Measurements from ENCODE around the gene TXNRD1.

The TXNRD1 gene

GRCh38 chr12:104353012-104353981, 137.7 kb downstream of the TXNRD1 start:
- no peak overlapping the region for H3K4me3 ChIP-seq
- peaks cover 0 to 6% (median 0%) of the 10 kb centered on the region in 10 experiments; a peak in 1 of 20 replicates for H3K4me1 ChIP-seq
- H4K20me1 ChIP-seq, result peaks cover 4 to 64% (median 20%) of the 10 kb centered on the region in 11 experiments; a peak in 17 of 22 replicates
- H3K4me2 ChIP-seq, result no peak overlapping the region
- TF ChIP-seq Cebpa-rat (IDR thresholded peaks at IDR 0.05), result no peak
- peaks cover 44 to 71% (median 64%) of the 10 kb centered on the region in 11 experiments for H3K36me3 ChIP-seq
- H3K9me3 ChIP-seq (replicated peaks in 1 of 11), result no peaks in the 10 kb centered on the region
- no peaks in the 10 kb centered on the region for H3K27me3 ChIP-seq
- H3K9ac ChIP-seq, result no peak overlapping the region
- no peak overlapping the region for H3K27ac ChIP-seq

GRCh38 chr12:104354167-104354867, 138.7 kb downstream of the TXNRD1 start:
- no peak overlapping the region for H3K27ac ChIP-seq
- H3K4me1 ChIP-seq, result peaks cover 0 to 6% (median 0%) of the 10 kb centered on the region in 10 experiments; a peak in 1 of 20 replicates
- no peaks in the 10 kb centered on the region for H3K27me3 ChIP-seq
- H3K36me3 ChIP-seq, result peaks cover 34 to 61% (median 53%) of the 10 kb centered on the region in 11 experiments
- peaks cover 0 to 53% (median 13%) of the 10 kb centered on the region in 11 experiments; a peak in 17 of 22 replicates for H4K20me1 ChIP-seq
- TF ChIP-seq Cebpa-rat (IDR thresholded peaks at IDR 0.05), result no peak
- H3K9me3 ChIP-seq (replicated peaks in 1 of 11), result no peaks in the 10 kb centered on the region
- H3K4me3 ChIP-seq, result no peak overlapping the region
- H3K9ac ChIP-seq, result no peak overlapping the region
- no peak overlapping the region for H3K4me2 ChIP-seq

GRCh38 chr12:104354868-104355570, 139.4 kb downstream of the TXNRD1 start:
- Histone ChIP-seq H3K4me1 (peaks cover 0 to 6% (median 0%) of the 10 kb centered on the region in 10 experiments; a peak in 1 of 20 replicates), H4K20me1 (peaks cover 0 to 46% (median 8%) of the 10 kb centered on the region in 11 experiments; a peak in 16 of 22 replicates), H3K27ac (no peak overlapping the region), H3K4me3 (no peak overlapping the region), H3K9ac (no peak overlapping the region), H3K4me2 (no peak overlapping the region), H3K27me3 (no peaks in the 10 kb centered on the region), H3K36me3 (peaks cover 28 to 54% (median 46%) of the 10 kb centered on the region in 11 experiments), H3K9me3 (replicated peaks in 1 of 11) (peaks cover 0 to 4% (median under 1%) of the 10 kb centered on the region in 11 experiments; a peak in 8 of 22 replicates)
- TF ChIP-seq Cebpa-rat (IDR thresholded peaks at IDR 0.05), result no peak

GRCh38 chr12:104355630-104356029, 140.1 kb downstream of the TXNRD1 start:
- Histone ChIP-seq H3K9ac (no peak overlapping the region), H3K27me3 (no peaks in the 10 kb centered on the region), H3K4me3 (no peak overlapping the region), H3K27ac (no peak overlapping the region), H3K4me2 (no peak overlapping the region), H3K36me3 (peaks cover 26 to 48% (median 40%) of the 10 kb centered on the region in 11 experiments), H3K9me3 (replicated peaks in 1 of 11) (peaks cover 0 to 10% (median 5%) of the 10 kb centered on the region in 11 experiments; a peak in 12 of 22 replicates), H4K20me1 (peaks cover 0 to 40% (median 7%) of the 10 kb centered on the region in 11 experiments; a peak in 16 of 22 replicates), H3K4me1 (peaks cover 0 to 6% (median 0%) of the 10 kb centered on the region in 10 experiments; a peak in 1 of 20 replicates)
- no peak for TF ChIP-seq Cebpa-rat (IDR thresholded peaks at IDR 0.05)

- no peak for TF ChIP-seq Cebpa-rat (IDR thresholded peaks at IDR 0.05)
- Histone ChIP-seq H3K9ac (no peak overlapping the region), H3K27me3 (no peaks in the 10 kb centered on the region), H3K36me3 (peaks cover 17 to 39% (median 32%) of the 10 kb centered on the region in 11 experiments), H4K20me1 (peaks cover 0 to 32% (median 4%) of the 10 kb centered on the region in 11 experiments; a peak in 11 of 22 replicates), H3K9me3 (replicated peaks in 1 of 11) (peaks cover 0 to 12% (median 6%) of the 10 kb centered on the region in 11 experiments; a peak in 13 of 22 replicates), H3K4me1 (peaks cover 0 to 6% (median 0%) of the 10 kb centered on the region in 10 experiments; a peak in 1 of 20 replicates), H3K27ac (no peak overlapping the region; a peak in 1 of 22 replicates), H3K4me2 (no peak overlapping the region), H3K4me3 (no peak overlapping the region)
Measured at GRCh38 chr12:104356231-104357115, 140.9 kb downstream of the TXNRD1 start.

GRCh38 chr12:104357421-104357952, 141.9 kb downstream of the TXNRD1 start:
- Histone ChIP-seq H3K4me1 (peaks cover 0 to 6% (median 0%) of the 10 kb centered on the region in 10 experiments; a peak in 1 of 20 replicates), H3K27me3 (no peaks in the 10 kb centered on the region), H3K9me3 (replicated peaks in 1 of 11) (peaks cover 0 to 15% (median 7%) of the 10 kb centered on the region in 11 experiments; a peak in 13 of 22 replicates), H3K36me3 (peaks cover 8 to 29% (median 22%) of the 10 kb centered on the region in 11 experiments; a peak in 18 of 22 replicates), H3K9ac (no peak overlapping the region), H3K27ac (no peak overlapping the region), H3K4me3 (no peak overlapping the region), H4K20me1 (peaks cover 0 to 22% (median 0%) of the 10 kb centered on the region in 11 experiments; a peak in 6 of 22 replicates), H3K4me2 (no peak overlapping the region)
- TF ChIP-seq Cebpa-rat (IDR thresholded peaks at IDR 0.05), result no peak

GRCh38 chr12:104358353-104359003, 142.9 kb downstream of the TXNRD1 start:
- Histone ChIP-seq H3K27ac (no peak overlapping the region), H3K27me3 (no peaks in the 10 kb centered on the region), H4K20me1 (peaks cover 0 to 22% (median 0%) of the 10 kb centered on the region in 11 experiments; a peak in 6 of 22 replicates), H3K9me3 (replicated peaks in 1 of 11) (peaks cover 0 to 15% (median 7%) of the 10 kb centered on the region in 11 experiments; a peak in 13 of 22 replicates), H3K9ac (no peak overlapping the region), H3K36me3 (peaks cover 3 to 19% (median 12%) of the 10 kb centered on the region in 11 experiments; a peak in 12 of 22 replicates), H3K4me1 (peaks cover 0 to 6% (median 0%) of the 10 kb centered on the region in 10 experiments; a peak in 1 of 20 replicates), H3K4me3 (no peak overlapping the region), H3K4me2 (no peak overlapping the region)
- no peak for TF ChIP-seq Cebpa-rat (IDR thresholded peaks at IDR 0.05)
